Measurements from ENCODE around the gene FMC1.

The FMC1 gene

GRCh38 chr7:139384611-139385010, 43.5 kb downstream of the FMC1 start:
- DNase-seq, result no peak

- no peak for DNase-seq
These were observed 46.5 kb downstream of the FMC1 start for GRCh38 chr7:139387594-139387993.

GRCh38 chr7:139389091-139389490, 48.0 kb downstream of the FMC1 start:
- no peak for DNase-seq

GRCh38 chr7:139389774-139390173, 48.6 kb downstream of the FMC1 start:
- no peak for DNase-seq

- DNase-seq, result no peak
These were observed 52.6 kb downstream of the FMC1 start for GRCh38 chr7:139393621-139394211.

- no peak for DNase-seq
These were observed 53.4 kb downstream of the FMC1 start for GRCh38 chr7:139394540-139394939.
